Measurements from ENCODE around the gene TTC34.

GRCh38 chr1:2632561-2633361, 168.7 kb downstream of the TTC34 start, which contains the start of gene MMEL1:
- TF ChIP-seq POLR2A (IDR thresholded peaks at IDR 0.05; ENCODE audit: low read length): no peak
- no peak for TF ChIP-seq GATA1 (IDR thresholded peaks at IDR 0.05; ENCODE audit: low read depth, low read length)
